K562 (cell line): ENCODE data around the gene E2F7. TPM values are rescaled to one million over a fixed set of nuclear protein-coding genes. Genes with fewer than 3 reads are reported as not detected.

Experiments
- KDM5B ChIP-seq: fragments of 200-600 bp; sonication (generic); IDR thresholded peaks from 2 replicates; pipeline ENCODE4 v1.6.1; 2012; ENCODE audit warnings: low read depth, mild to moderate bottlenecking, moderate library complexity, low read length, control low read depth, inconsistent platforms; ENCODE audit not compliant: insufficient replicate concordance
- POLR2H ChIP-seq: IDR thresholded peaks from 2 replicates; pipeline ENCODE4 v1.6.1; 2016; ENCODE audit warnings: missing genetic modification characterization, low read depth, mild to moderate bottlenecking, control low read depth, missing compliant biosample characterization, moderate library complexity
- RFX1 ChIP-seq: fragments of 450-650 bp; IDR thresholded peaks from 2 replicates; pipeline ENCODE4 v1.6.1; 2016; ENCODE audit warnings: mild to moderate bottlenecking, moderate library complexity
- STAG1 ChIP-seq: sonication (generic); formaldehyde crosslinking; IDR thresholded peaks from 2 replicates; pipeline ENCODE4 v1.5.0; 2020; ENCODE audit warnings: missing genetic modification reagents, borderline replicate concordance
- ZNF507 ChIP-seq: conservative IDR thresholded peaks from 2 replicates; pipeline ENCODE4 v1.6.1; 2017; ENCODE audit warnings: missing genetic modification characterization, missing compliant biosample characterization
- ZNF785 ChIP-seq: fragments of 250-450 bp; sonication (Bioruptor Pico); IDR thresholded peaks from 2 replicates; pipeline ENCODE4 v1.4.0; 2020; ENCODE audit warnings: mild to moderate bottlenecking
- polyA plus RNA-seq, 8 experiments: library from polyadenylated mRNA; depleted of rRNA in 4 of 8; stranded (reverse) in 5 of 8; unstranded in 3 of 8; fragments of >200 nt; fragmentation: Nextera tagmentation in 2 of 8; fragmentation: Illumina TruSeq in 1 of 8; extraction: Ambion mirVana in 2 of 8; extraction: Trizol in 1 of 8; gene quantifications; 2 replicates each; pipeline versions ENCODE4 v1.2.1 to v1.2.3, GENCODE V29; 2011 to 2014; ENCODE audit warnings: inconsistent platforms in 1 of 8, missing spikeins in 1 of 8
- total RNA-seq, 7 experiments: library from RNA; depleted of rRNA in 6 of 7; stranded (reverse); fragments of >200 nt in 6 of 7; fragmentation: Illumina TruSeq in 2 of 7; extraction: Trizol in 2 of 7; gene quantifications; 2 replicates each; pipeline versions ENCODE4 v1.2.1 to v1.2.3, GENCODE V29; 2011 to 2021; ENCODE audit warnings: low replicate concordance in 1 of 7
- TF ChIP-seq, protein P1 (sequence below), 2 experiments: fragments of 450-650 bp; formaldehyde crosslinking in 1 of 2; IDR thresholded peaks; 2 replicates each; pipeline versions ENCODE4 v1.4.0 to v1.6.1; 2014 to 2020; ENCODE audit warnings: mild to moderate bottlenecking in 2 of 2, borderline replicate concordance in 1 of 2, low read depth in 1 of 2
- TF ChIP-seq, protein P2 (sequence below): fragments of 450-650 bp; IDR thresholded peaks from 2 replicates; pipeline ENCODE4 v1.7.1; 2018; ENCODE audit warnings: mild to moderate bottlenecking, low read depth; ENCODE audit not compliant: partially characterized antibody
- TF ChIP-seq, protein P3 (sequence below): fragments of 250-450 bp; sonication (Bioruptor Pico); IDR thresholded peaks from 2 replicates; pipeline ENCODE4 v1.8.0; 2021; ENCODE audit warnings: borderline replicate concordance, mild to moderate bottlenecking, moderate library complexity; ENCODE audit not compliant: poor library complexity, severe bottlenecking
- TF ChIP-seq, protein P4 (sequence below): fragments of 450-650 bp; formaldehyde crosslinking; IDR thresholded peaks from 2 replicates; pipeline ENCODE4 v1.4.0; 2020; ENCODE audit warnings: mild to moderate bottlenecking, moderate library complexity

Gene E2F7
- total and polyA plus RNA-seq, 9 of the 15 experiments (the other 6 are each of a cell fraction or from before 2014, with no cell fraction given), result 3.4 to 13.6 (median 8.1) TPM

DNA sequence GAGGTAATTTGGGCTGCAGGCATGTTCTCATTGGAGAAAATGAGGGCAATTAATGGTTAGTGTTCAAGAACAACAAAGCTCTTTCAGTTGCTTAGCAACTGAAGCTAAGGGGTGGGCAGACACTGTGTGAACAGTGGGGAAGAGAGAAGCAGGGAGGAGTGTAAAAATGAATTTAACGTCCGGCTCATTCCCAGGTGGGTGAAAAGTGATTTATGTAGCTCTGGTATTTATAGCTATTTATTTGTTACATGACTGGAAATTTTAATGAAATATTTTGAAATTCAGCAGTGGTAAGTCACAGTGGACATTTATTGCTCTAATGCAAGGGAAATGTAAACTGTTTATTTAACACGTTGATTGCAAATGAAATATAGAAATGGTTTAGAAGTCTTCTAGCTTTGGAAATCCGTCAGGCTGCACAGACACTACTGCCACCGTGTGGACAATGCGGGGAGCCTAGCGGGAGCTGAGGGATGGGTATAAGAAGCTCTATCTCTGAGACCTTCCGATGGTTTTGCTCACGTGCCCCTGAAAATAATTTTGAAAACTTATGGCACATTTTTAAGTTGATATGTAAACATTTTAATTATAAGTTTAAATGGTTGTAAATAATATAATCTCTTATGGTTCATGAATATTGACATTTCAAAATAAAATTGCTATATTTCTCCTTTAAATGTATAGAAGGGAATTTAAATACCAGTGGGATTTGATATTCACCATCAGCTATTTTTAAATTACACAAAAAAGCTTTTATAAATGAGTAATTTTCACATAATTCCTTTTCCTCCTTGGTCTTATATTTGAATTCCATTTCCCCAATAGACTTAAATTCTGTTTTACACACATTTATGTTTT lies 54.4 kb downstream of the E2F7 start (continued):
- TF ChIP-seq, protein P1, sequence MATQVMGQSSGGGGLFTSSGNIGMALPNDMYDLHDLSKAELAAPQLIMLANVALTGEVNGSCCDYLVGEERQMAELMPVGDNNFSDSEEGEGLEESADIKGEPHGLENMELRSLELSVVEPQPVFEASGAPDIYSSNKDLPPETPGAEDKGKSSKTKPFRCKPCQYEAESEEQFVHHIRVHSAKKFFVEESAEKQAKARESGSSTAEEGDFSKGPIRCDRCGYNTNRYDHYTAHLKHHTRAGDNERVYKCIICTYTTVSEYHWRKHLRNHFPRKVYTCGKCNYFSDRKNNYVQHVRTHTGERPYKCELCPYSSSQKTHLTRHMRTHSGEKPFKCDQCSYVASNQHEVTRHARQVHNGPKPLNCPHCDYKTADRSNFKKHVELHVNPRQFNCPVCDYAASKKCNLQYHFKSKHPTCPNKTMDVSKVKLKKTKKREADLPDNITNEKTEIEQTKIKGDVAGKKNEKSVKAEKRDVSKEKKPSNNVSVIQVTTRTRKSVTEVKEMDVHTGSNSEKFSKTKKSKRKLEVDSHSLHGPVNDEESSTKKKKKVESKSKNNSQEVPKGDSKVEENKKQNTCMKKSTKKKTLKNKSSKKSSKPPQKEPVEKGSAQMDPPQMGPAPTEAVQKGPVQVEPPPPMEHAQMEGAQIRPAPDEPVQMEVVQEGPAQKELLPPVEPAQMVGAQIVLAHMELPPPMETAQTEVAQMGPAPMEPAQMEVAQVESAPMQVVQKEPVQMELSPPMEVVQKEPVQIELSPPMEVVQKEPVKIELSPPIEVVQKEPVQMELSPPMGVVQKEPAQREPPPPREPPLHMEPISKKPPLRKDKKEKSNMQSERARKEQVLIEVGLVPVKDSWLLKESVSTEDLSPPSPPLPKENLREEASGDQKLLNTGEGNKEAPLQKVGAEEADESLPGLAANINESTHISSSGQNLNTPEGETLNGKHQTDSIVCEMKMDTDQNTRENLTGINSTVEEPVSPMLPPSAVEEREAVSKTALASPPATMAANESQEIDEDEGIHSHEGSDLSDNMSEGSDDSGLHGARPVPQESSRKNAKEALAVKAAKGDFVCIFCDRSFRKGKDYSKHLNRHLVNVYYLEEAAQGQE (IDR thresholded peaks at IDR 0.05; ENCODE audit: borderline replicate concordance), result peak; percentile 55; the same call in 1 of the 2 replicates
- TF ChIP-seq, protein P1 (CRISPR knock-in tag; IDR thresholded peaks at IDR 0.05; ENCODE audit: low read depth), result no peak
- TF ChIP-seq RFX1 (peak; percentile 62), STAG1 (CRISPR knock-in tag) (peak; percentile 61; the same call in 1 of the 2 replicates), ZNF785 (CRISPR knock-in tag) (no peak), KDM5B (no peak), POLR2H (tag) (no peak), ZNF507 (no peak)
- TF ChIP-seq, protein P2, sequence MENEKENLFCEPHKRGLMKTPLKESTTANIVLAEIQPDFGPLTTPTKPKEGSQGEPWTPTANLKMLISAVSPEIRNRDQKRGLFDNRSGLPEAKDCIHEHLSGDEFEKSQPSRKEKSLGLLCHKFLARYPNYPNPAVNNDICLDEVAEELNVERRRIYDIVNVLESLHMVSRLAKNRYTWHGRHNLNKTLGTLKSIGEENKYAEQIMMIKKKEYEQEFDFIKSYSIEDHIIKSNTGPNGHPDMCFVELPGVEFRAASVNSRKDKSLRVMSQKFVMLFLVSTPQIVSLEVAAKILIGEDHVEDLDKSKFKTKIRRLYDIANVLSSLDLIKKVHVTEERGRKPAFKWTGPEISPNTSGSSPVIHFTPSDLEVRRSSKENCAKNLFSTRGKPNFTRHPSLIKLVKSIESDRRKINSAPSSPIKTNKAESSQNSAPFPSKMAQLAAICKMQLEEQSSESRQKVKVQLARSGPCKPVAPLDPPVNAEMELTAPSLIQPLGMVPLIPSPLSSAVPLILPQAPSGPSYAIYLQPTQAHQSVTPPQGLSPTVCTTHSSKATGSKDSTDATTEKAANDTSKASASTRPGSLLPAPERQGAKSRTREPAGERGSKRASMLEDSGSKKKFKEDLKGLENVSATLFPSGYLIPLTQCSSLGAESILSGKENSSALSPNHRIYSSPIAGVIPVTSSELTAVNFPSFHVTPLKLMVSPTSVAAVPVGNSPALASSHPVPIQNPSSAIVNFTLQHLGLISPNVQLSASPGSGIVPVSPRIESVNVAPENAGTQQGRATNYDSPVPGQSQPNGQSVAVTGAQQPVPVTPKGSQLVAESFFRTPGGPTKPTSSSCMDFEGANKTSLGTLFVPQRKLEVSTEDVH, result no peak
- TF ChIP-seq, protein P3, sequence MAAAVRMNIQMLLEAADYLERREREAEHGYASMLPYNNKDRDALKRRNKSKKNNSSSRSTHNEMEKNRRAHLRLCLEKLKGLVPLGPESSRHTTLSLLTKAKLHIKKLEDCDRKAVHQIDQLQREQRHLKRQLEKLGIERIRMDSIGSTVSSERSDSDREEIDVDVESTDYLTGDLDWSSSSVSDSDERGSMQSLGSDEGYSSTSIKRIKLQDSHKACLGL (CRISPR knock-in tag), result no peak
- TF ChIP-seq, protein P4, sequence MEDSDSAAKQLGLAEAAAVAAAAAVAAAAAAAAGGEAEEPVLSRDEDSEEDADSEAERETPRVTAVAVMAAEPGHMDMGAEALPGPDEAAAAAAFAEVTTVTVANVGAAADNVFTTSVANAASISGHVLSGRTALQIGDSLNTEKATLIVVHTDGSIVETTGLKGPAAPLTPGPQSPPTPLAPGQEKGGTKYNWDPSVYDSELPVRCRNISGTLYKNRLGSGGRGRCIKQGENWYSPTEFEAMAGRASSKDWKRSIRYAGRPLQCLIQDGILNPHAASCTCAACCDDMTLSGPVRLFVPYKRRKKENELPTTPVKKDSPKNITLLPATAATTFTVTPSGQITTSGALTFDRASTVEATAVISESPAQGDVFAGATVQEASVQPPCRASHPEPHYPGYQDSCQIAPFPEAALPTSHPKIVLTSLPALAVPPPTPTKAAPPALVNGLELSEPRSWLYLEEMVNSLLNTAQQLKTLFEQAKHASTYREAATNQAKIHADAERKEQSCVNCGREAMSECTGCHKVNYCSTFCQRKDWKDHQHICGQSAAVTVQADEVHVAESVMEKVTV (CRISPR knock-in tag), result peak; percentile 67
